HG03432 (cell line): ENCODE measurements around the gene SYDE1.

Source experiments
- ATAC-seq: cut with Tn5 transposase; IDR thresholded peaks from one replicate; pipeline ENCODE4 v1.9.1; 2021; ENCODE audit warnings: mild to moderate bottlenecking, moderate library complexity; ENCODE audit not compliant: unreplicated experiment

The SYDE1 gene

GRCh38 chr19:15108145-15108844, 1.1 kb downstream of the SYDE1 start:
- no peak for ATAC-seq

- no peak for ATAC-seq
These were observed 1.9 kb downstream of the SYDE1 start for GRCh38 chr19:15108845-15109767.

GRCh38 chr19:15109768-15110417, 2.7 kb downstream of the SYDE1 start:
- ATAC-seq = no peak

GRCh38 chr19:15110418-15110815, 3.2 kb downstream of the SYDE1 start:
- ATAC-seq = no peak

GRCh38 chr19:15111758-15112157, 4.6 kb downstream of the SYDE1 start:
- ATAC-seq = no peak

GRCh38 chr19:15112385-15112784, 5.2 kb downstream of the SYDE1 start:
- no peak for ATAC-seq

GRCh38 chr19:15113245-15114152, 6.3 kb downstream of the SYDE1 start:
- no peak for ATAC-seq

GRCh38 chr19:15114153-15114540, 6.9 kb downstream of the SYDE1 start:
- no peak for ATAC-seq

GRCh38 chr19:15115080-15115479, 7.9 kb downstream of the SYDE1 start:
- no peak for ATAC-seq

- ATAC-seq = no peak
These were observed 8.8 kb downstream of the SYDE1 start for GRCh38 chr19:15115762-15116615.

GRCh38 chr19:15116856-15117255, 9.7 kb downstream of the SYDE1 start:
- ATAC-seq = no peak

- no peak for ATAC-seq
These were observed 11.0 kb downstream of the SYDE1 start for GRCh38 chr19:15118248-15118647.

GRCh38 chr19:15118789-15119494, 11.7 kb downstream of the SYDE1 start:
- ATAC-seq = no peak

- ATAC-seq = no peak
These were observed 13.2 kb downstream of the SYDE1 start for GRCh38 chr19:15120135-15121026.

- ATAC-seq = no peak
These were observed 15.3 kb downstream of the SYDE1 start for GRCh38 chr19:15122331-15123030.

GRCh38 chr19:15123031-15123890, 16.1 kb downstream of the SYDE1 start:
- ATAC-seq = no peak
